ENCODE measurements around the gene MRPL37.

DNA sequence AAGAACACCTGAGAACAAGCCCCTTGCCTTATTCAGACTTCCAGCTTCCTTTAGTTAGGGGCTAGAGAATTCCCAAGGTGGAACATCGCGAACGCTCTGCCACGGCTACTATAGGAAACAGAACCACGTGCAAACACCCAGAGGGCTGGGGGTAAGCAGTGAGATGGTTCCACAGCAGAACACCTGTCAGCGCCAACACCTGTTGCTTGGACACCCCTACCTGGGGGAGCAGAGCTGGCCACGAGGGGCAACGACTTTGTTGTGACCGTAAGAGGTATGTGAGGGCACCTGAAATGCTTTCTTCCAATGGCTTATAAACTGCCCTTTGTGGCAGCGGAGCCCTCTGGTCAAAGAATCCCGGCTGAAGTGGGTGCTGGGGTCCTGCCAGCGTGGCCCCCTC is 50.7 kb downstream of the MRPL37 start:
- TF ChIP-seq CTCF (conservative IDR thresholded peaks at IDR 0.05 in 1 of 2, IDR thresholded peaks at IDR 0.05 in 1 of 2; ENCODE audit: extremely low read depth in 1 of 2, insufficient read depth in 1 of 2, low read depth in 1 of 2, low read length in 2 of 2) (no peak), EZH2 (IDR thresholded peaks at IDR 0.05; ENCODE audit: borderline replicate concordance, low read length) (no peak)

All from mammary epithelial cell (primary cell).